ENCODE data around the gene ATP1A1.

Gene ATP1A1

GRCh38 chr1:116389013-116389412 is 16.0 kb downstream of the ATP1A1 start:
- CTCF ChIA-PET, result no interaction called here
- DNase-seq (ENCODE audit: low read depth, low spot score), result no peak
- no peak overlapping the region for H3K4me3 ChIP-seq (ENCODE audit: low read depth, low read length)
- POLR2A ChIA-PET, result no interaction called here
- no peak for TF ChIP-seq CTCF (IDR thresholded peaks at IDR 0.05; ENCODE audit: insufficient read depth, low read length, missing control alignments)

GRCh38 chr1:116389686-116390085 is 16.6 kb downstream of the ATP1A1 start:
- H3K4me3 ChIP-seq (ENCODE audit: low read depth, low read length), result no peak overlapping the region
- no peak for DNase-seq (ENCODE audit: low read depth, low spot score)
- ChIA-PET CTCF (no interaction called here), POLR2A (no interaction called here)
- no peak for TF ChIP-seq CTCF (IDR thresholded peaks at IDR 0.05; ENCODE audit: insufficient read depth, low read length, missing control alignments)

- TF ChIP-seq CTCF (IDR thresholded peaks at IDR 0.05; ENCODE audit: insufficient read depth, low read length, missing control alignments), result no peak
- no peak for DNase-seq (ENCODE audit: low read depth, low spot score)
- CTCF ChIA-PET, result interaction anchor here (0.9 kb wide), 1 partner anchor 21 kb away, joined by 3 read pairs; no protein-coding TSS in a partner anchor
- POLR2A ChIA-PET, result no interaction called here
- no peak overlapping the region for H3K4me3 ChIP-seq (ENCODE audit: low read depth, low read length)
Measured at GRCh38 chr1:116390195-116390594, 17.2 kb downstream of the ATP1A1 start.

GRCh38 chr1:116391185-116391584 is 18.1 kb downstream of the ATP1A1 start:
- POLR2A ChIA-PET, result no interaction called here
- no peak for TF ChIP-seq CTCF (IDR thresholded peaks at IDR 0.05; ENCODE audit: insufficient read depth, low read length, missing control alignments)

GRCh38 chr1:116392717-116393404 is 19.8 kb downstream of the ATP1A1 start:
- DNase-seq (ENCODE audit: low read depth, low spot score), result no peak
- H3K4me3 ChIP-seq (ENCODE audit: low read depth, low read length), result no peak overlapping the region
- no peak for TF ChIP-seq CTCF (IDR thresholded peaks at IDR 0.05; ENCODE audit: insufficient read depth, low read length, missing control alignments)
- CTCF ChIA-PET, result no interaction called here
- POLR2A ChIA-PET, result no interaction called here

More at GRCh38 chr1:116391185-116391584, 18.1 kb downstream of the ATP1A1 start:
- CTCF ChIA-PET, result interaction anchor here (0.9 to 1.6 kb wide), 2 partner anchors 20 to 94 kb away, joined by 3 to 6 read pairs; no protein-coding TSS in a partner anchor
- no peak for DNase-seq (ENCODE audit: low read depth, low spot score)
- H3K4me3 ChIP-seq (ENCODE audit: low read depth, low read length), result no peak overlapping the region

GRCh38 chr1:116393792-116394191 is 20.7 kb downstream of the ATP1A1 start:
- DNase-seq (ENCODE audit: low read depth, low spot score), result no peak
- TF ChIP-seq CTCF (IDR thresholded peaks at IDR 0.05; ENCODE audit: insufficient read depth, low read length, missing control alignments), result no peak
- ChIA-PET POLR2A (no interaction called here), CTCF (no interaction called here)
- H3K4me3 ChIP-seq (ENCODE audit: low read depth, low read length), result no peak overlapping the region
